ENCODE data around the gene POLN. TPM values are rescaled to one million over a fixed set of nuclear protein-coding genes. Genes with fewer than 3 reads are reported as not detected.
A peak's percentile ranks its signal among the peaks of the same experiment; 100 is the strongest.

Gene POLN
- total RNA-seq, 2 donors from 2014 or later: 7.8 to 8.0 TPM

DNA sequence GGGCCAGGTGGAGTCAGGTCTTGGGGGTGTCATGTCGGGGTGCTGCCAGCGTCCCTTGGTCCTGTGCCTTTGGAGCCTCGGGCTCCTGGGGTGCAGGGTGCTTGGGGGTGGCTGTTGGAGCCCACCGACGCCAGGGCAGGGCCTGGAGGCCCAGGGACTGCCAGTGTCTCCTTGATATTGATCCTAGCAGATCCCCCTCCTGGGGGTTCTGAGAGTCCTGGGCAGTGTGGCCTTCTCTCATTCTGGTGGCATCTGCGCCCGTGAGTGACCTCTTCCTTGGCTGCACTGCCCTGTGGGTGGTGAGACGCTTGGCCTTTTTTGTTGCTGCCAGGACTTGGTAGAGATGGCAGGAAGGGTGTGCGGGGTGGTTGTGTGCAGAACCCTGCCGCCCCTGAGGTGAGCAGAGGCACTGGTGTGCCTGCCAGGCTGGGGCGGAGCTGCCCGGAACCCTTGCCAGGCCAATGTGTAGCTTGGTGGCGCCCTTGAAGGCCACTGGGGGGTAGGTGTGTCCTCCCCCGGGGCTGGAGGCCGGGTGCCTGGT lies 175.8 kb downstream of the POLN start:
- Mint-ChIP-seq H3K27ac (no peak overlapping the region), H3K4me1 (no peaks in the 10 kb centered on the region), H3K36me3 (ENCODE audit: low read depth) (no peaks in the 10 kb centered on the region), H3K4me3 (no peak overlapping the region), H3K9me3 (no peaks in the 10 kb centered on the region), H3K27me3 (no peaks in the 10 kb centered on the region)
- ATAC-seq (replicated peaks): no peak

DNA sequence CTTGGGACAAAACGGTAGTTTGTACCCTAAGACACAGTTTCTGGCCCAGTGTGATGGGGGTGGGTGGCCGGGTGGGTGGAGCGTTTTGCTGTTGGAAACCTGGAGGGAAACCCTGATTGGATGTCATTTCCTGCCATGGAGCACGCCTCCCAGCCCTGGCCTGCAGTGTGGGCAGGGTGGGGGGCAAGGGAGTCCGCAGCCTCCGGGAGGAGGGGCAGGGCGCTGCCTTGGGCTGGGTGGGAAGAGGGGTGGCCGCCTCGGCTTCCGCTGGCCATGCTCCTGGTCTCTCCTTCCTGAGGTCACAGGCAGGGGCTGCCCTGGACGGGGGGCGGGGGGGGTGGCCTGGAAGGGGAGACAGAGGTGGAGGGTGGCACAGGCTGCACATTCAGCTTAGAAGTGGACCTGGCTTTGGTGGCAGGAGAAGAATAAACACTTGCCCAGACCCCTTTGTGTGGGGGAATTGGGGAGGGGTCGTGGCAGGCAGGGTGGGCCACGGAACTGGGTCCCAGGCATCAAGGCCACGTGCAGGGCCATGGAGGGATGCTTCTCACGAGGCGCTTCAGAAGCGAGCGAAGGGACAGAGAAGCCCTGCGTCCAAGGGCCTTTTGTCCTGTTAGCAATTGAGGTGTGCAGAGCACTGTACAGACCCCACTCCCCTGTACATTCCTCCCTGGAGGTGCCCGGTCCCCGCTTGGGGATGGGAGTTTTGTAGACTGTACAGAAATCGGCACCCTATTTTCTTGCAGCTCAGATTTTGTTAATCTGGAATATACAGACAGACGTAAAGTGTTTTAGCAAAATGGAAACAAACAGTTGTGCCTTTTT lies 176.6 kb downstream of the POLN start:
- ATAC-seq (replicated peaks): no peak
- H3K4me3 Mint-ChIP-seq: no peak overlapping the region
- no peaks in the 10 kb centered on the region for H3K27me3 Mint-ChIP-seq
- no peak overlapping the region for H3K27ac Mint-ChIP-seq
- no peaks in the 10 kb centered on the region for H3K36me3 Mint-ChIP-seq (ENCODE audit: low read depth)
- H3K9me3 Mint-ChIP-seq: no peaks in the 10 kb centered on the region
- H3K4me1 Mint-ChIP-seq: no peaks in the 10 kb centered on the region

DNA sequence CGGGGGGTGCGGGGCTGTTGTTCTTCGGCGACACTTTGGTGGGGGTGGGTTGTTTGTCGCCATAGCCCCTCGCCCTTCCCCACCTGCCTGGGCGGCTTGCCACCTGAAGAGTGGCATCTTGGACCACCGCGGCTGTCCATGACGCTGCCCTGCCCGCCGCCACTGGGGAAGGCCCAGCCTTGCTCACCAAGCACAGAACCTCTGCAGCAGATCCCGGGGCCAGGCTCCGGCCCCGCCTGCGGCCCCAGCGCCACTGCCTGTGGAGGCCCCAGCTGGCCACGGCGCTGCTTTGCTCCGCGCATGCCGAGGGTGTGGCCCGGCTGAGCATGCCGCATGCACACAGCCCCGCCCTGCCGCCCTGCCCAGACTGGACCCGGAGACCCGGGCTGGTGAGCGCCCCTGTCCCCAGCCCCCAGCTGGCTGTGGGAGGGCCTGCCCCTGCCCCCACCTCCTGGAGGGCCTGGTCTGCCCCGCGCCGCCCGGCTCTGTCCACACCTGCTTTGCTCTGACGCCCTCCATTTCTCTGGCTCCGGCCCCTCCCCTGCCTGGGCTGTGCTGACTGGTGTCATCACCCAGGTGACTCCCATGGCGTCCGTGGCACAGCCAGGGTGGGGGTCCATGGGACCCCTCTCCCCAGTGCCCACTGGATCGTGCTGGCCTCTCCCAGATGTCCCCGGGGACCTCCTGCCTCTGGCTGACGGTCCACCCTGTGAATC lies 177.5 kb downstream of the POLN start:
- no peak for ATAC-seq (replicated peaks)
- no peaks in the 10 kb centered on the region for H3K9me3 Mint-ChIP-seq
- no peaks in the 10 kb centered on the region for H3K36me3 Mint-ChIP-seq (ENCODE audit: low read depth)
- no peak overlapping the region for H3K27ac Mint-ChIP-seq
- no peak overlapping the region for H3K4me3 Mint-ChIP-seq
- H3K27me3 Mint-ChIP-seq: no peaks in the 10 kb centered on the region
- no peaks in the 10 kb centered on the region for H3K4me1 Mint-ChIP-seq

DNA sequence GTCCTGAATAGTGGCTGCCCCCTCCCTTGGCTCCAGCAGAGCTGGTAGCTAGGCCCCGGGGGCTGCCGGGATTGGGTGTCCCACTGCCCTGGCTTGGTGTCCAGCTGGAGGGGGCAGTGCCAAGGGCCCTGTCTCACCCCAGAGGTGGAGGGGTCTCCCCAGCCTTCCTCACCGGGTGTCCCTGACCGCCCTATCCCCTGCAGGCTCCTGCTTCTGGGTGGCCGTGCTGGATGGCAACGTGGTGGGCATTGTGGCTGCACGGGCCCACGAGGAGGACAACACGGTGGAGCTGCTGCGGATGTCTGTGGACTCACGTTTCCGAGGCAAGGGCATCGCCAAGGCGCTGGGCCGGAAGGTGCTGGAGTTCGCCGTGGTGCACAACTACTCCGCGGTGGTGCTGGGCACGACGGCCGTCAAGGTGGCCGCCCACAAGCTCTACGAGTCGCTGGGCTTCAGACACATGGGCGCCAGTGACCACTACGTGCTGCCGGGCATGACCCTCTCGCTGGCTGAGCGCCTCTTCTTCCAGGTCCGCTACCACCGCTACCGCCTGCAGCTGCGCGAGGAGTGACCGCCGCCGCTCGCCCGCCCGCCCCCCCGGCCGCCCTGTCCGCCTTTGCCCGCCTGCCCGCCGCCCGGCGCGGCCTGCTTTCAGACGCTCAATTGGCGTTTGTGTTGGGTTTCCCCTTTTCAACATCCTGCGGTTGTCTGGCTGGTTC lies 178.2 kb downstream of the POLN start:
- Mint-ChIP-seq H3K4me1 (no peaks in the 10 kb centered on the region), H3K9me3 (no peaks in the 10 kb centered on the region), H3K36me3 (ENCODE audit: low read depth) (no peaks in the 10 kb centered on the region), H3K27me3 (no peaks in the 10 kb centered on the region), H3K4me3 (no peak overlapping the region), H3K27ac (no peak overlapping the region)
- ATAC-seq (replicated peaks): no peak

DNA sequence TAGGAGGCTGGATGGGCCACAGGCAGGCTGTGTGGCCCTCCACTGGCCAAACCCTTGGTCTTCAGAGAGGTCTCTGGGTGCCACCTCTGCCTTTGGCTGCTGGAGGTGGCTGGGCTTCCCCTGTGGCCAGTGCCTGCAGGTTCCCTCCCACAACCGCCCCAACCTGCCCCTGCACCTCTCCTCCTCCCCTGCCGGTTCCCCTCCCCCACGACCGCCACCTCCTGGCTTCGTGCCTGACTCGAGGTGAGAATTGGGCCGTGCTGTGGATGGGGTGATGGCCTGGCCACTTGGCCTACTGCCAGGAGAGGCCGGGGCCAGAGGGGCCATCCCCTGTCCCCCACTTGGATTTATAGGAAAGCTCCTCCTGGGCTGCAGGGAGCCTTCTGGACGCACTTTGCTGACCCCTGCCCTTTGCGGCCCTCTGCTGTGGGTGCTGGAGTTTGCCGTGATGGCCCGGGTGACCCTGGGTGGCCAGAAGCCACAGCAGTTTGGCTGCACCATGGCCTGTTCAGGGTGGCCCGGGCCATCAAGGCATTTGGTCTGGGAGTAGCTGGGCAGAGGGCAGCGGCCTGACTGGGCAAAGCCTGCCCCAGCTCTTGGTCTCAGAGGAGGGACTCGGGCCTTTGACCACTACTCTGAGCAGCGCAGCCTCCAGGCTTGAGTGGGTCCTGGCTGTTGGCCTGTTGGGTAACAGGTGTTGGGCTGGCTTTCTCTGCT lies 179.0 kb downstream of the POLN start:
- no peak for ATAC-seq (replicated peaks)
- Mint-ChIP-seq H3K9me3 (no peaks in the 10 kb centered on the region), H3K27me3 (no peaks in the 10 kb centered on the region), H3K27ac (no peak overlapping the region), H3K36me3 (ENCODE audit: low read depth) (no peaks in the 10 kb centered on the region), H3K4me3 (no peak overlapping the region), H3K4me1 (no peaks in the 10 kb centered on the region)

DNA sequence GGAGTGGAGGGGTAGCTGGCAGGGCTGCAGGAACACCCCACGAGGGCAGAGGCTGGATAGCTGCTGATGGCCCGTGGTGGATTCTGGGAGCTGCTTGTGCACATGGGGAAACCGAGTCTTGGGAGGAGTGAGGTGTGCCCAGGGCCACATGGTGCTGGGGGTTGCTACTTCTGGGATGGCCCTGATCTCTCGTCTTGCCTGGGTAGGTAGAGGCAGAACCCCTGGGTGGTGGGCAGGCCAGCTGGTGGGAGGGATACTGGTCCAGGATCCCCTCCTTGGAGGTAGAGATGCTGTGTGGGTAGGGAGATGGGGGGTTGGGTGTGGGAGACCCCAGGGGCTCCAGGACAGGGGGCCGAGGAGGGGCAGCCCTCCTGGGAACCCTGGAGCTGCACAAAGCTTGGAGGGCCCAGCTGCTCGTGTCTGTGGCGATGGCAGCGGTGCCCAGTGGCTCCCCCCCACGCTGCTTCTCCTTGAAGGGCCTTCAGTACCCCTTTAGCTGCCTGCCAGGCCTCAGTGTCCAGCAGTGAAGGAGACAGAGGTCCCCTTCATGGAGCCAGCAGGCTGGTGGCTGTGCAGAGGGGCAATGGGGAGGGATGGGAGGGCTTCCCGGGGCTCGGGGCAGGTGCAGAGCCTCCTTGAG lies 179.6 kb downstream of the POLN start:
- Mint-ChIP-seq H3K9me3 (no peaks in the 10 kb centered on the region), H3K27ac (no peak overlapping the region), H3K36me3 (ENCODE audit: low read depth) (peaks cover 5% of the 10 kb centered on the region), H3K4me3 (no peak overlapping the region), H3K4me1 (no peaks in the 10 kb centered on the region), H3K27me3 (peaks cover 6% of the 10 kb centered on the region)
- ATAC-seq (replicated peaks): no peak

DNA sequence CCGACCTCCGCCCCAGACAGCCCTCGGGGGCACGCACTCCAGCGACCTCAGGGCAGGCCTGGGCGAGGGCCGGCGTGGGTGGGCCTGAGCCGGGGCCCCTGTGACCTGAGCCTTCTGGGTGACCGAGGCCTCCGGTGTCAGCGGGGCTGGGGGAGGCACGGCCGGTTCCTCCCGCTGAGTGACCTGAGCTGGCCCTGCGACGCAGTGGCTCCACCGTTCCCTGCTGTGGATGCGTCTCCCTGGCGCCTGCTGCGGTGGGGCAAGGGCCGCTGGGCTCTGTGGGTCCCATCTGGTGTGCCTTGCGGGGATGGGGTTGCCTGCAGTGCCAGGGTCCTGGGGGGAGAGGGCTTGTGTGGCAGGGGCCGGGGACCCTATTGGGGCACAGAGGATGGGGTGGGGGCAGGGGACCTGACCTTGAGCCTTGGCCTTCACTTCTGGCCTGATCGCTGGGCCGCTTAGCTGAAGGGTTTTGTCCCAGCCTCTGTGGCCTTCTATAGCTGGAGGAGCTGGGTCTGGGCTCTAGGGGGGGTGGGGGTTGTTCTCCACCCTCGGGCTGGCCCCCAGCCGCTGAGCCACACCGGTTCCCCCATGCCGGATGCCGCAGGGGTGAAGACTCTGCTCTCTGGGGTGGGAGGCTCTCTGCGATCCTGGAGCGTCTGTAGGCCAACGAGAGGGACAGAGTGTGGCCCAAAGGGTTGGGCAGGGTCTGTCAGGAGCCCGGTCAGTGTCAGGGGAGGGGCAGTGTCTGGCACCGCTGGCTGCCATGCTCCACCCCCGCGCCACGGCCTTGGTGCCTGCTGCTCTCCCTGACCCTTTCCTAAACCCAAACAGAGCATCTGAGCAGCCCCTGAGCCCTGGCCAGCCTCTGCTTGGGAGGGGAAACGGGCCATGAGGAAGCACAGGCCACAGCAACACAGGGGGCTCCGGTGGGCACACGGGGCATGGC lies 180.5 kb downstream of the POLN start:
- H3K36me3 Mint-ChIP-seq (ENCODE audit: low read depth): peaks cover 5% of the 10 kb centered on the region

DNA sequence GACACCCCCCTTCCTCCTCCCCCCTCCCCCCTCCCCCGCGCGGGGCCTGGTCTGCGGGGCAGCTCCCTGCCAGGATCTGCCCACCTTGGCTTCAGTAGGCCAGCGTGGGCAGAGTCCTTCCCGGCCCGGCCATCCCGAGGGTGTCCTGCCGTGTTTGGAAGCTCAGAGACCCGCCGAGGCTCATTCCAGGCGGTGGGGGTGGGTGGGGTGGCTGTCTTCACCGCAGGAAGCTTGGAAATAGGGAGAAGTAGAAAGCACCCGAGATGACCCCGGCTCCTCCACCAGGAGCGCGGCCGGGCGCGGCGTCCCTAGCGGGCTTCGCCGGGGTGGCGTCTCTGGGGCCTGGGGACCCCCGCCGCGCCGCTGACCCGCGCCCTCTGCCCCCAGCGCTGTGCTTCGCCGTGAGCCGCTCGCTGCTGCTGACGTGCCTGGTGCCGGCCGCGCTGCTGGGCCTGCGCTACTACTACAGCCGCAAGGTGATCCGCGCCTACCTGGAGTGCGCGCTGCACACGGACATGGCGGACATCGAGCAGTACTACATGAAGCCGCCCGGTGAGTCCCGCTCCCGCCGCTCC lies 181.2 kb downstream of the POLN start:
- Mint-ChIP-seq H3K27me3 (peaks cover 14% of the 10 kb centered on the region), H3K4me3 (no peak overlapping the region), H3K4me1 (no peaks in the 10 kb centered on the region), H3K27ac (no peak overlapping the region), H3K36me3 (ENCODE audit: low read depth) (peaks cover 5% of the 10 kb centered on the region), H3K9me3 (no peaks in the 10 kb centered on the region)
- ATAC-seq (replicated peaks): no peak

More for the DNA sequence above, 180.5 kb downstream of the POLN start:
- Mint-ChIP-seq H3K9me3 (no peaks in the 10 kb centered on the region), H3K4me3 (no peak overlapping the region), H3K4me1 (no peaks in the 10 kb centered on the region), H3K27ac (no peak overlapping the region), H3K27me3 (peaks cover 11% of the 10 kb centered on the region)
- ATAC-seq (replicated peaks): no peak

DNA sequence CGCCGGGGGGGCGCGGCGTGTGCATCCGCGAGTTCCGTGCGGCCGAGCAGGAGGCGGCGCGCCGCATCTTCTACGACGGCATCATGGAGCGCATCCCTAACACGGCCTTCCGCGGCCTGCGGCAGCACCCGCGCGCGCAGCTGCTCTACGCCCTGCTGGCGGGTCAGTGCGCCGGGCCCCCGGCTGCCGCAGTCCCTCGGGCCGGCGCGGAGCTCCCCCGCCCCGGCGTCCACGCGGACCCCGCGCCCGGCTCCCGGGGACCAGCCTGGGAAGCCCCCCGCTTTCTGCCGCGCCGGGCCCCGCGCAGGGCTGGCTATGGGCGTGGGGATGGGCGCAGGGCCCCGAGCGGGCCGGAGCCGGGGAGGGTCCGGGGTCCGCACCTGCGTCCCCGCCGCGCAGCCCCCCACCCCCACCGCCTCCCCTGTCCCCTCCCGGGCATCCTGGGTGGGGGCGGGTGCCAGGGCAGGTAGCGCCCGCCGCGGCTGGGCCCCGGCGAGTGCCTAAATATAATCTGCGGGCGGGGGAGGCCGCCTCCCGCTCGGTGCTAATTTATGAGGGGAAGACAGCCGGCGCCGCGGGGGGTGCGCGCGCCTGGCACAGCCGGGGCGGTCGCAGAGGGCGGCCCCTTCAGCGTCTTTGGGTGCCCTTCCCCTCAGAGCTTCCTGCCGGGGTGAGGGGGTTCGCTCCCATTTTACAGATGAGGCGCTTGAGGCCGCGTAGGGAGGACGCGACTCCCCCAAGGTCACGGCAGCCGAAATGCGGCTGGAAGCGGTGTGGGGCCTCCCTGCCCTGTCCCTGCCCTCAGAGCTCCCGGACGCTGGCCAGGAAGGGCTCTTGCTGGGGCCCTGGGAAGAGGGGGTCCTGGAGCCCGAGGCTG lies 182.0 kb downstream of the POLN start:
- H3K4me3 Mint-ChIP-seq: no peak overlapping the region
- no peak for ATAC-seq (replicated peaks)
- no peaks in the 10 kb centered on the region for H3K4me1 Mint-ChIP-seq
- H3K27me3 Mint-ChIP-seq: peaks cover 19% of the 10 kb centered on the region
- H3K9me3 Mint-ChIP-seq: no peaks in the 10 kb centered on the region
- no peak overlapping the region for H3K27ac Mint-ChIP-seq
- H3K36me3 Mint-ChIP-seq (ENCODE audit: low read depth): peaks cover 5% of the 10 kb centered on the region

DNA sequence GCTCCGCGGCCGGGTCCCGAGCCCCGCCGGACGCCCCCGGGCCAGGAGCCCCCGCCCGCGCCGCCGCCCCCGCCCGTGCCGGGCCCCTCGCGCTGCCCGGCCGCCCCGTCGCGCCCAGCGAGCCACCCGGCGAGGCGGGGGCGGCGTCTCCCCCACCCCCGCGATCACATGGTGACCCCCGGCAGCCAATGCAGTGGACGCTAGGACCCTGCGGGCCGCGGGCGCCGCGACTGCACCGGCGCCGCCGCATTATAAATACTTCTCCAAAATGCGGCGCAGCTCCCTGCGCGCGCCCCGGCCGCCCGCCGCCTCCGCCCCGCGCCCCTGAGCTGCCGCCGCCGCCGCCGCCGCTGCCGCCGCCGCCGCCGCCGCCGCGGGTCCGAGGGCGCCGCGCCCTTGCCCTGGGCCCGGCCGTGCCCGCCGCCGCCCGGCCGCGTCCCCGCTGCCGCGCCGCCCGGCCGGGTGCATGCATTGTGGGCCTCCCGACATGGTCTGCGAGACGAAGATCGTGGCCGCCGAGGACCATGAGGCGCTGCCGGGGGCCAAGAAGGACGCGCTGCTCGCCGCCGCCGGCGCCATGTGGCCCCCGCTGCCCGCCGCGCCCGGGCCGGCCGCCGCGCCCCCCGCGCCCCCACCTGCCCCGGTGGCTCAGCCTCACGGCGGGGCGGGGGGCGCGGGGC lies 182.7 kb downstream of the POLN start, which contains the start of gene NAT8L:
Gene NAT8L, plus strand, starts transcription at position 282 of the 680 bp plus-strand sequence. Its CDS starts 185 bp downstream, at position 467.
- Mint-ChIP-seq H3K4me3 (no peak within 1 kb of the TSS), H3K9me3 (no peaks in the 10 kb centered on the region), H3K27me3 (peaks cover 20% of the 10 kb centered on the region), H3K4me1 (no peaks in the 10 kb centered on the region), H3K36me3 (ENCODE audit: low read depth) (peaks cover 5% of the 10 kb centered on the region), H3K27ac (no peak within 1 kb of the TSS)
- peak; percentile 11 for ATAC-seq (replicated peaks)

DNA sequence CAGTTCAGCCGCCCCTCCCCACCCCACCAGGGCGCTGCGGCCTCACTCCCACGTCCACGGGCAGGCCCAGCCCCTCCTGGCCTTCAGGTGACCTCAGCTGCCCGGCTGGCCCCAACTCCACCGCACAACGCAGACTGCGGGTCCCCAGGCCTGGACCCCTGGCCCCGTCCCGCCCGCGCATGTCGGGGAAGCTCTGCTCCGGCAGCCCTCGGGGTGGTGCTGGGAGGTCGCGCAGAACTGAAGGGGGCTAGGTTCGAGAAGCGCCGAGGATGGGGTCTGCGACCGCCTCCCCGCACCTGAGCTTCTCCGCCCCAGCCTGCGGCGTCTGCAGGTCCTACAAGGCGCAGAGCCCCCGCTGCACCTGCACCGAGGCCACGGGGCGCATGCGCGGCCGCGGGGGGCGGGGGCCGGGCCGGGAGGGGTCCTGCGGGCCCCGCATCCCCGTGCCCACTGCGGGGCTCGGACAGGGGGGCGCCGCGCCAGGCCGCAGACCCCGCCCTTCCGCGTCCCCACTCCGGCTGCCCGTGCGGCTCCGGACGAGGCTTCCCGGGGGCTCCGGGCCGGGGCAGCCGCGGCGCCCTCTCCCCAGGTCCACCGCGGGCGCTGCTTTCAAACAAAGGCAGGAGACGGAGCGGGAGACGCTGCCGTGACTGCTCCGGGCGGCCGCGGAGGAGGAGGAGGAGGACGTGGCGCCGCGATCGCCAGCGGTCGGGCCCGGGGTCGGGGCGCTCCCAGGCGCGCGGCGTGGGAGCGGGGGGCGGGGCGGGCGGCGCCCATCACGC lies 183.5 kb downstream of the POLN start:
- no peak overlapping the region for H3K4me3 Mint-ChIP-seq

More for the DNA sequence above, 183.5 kb downstream of the POLN start:
- H3K9me3 Mint-ChIP-seq: no peaks in the 10 kb centered on the region
- ATAC-seq (replicated peaks): no peak
- no peaks in the 10 kb centered on the region for H3K4me1 Mint-ChIP-seq
- no peak overlapping the region for H3K27ac Mint-ChIP-seq
- peaks cover 23% of the 10 kb centered on the region for H3K27me3 Mint-ChIP-seq
- peaks cover 5% of the 10 kb centered on the region for H3K36me3 Mint-ChIP-seq (ENCODE audit: low read depth)

Data from activated T-helper 17 cell treated with anti-CD3 and anti-CD28 coated beads, Interleukin-2, amount 50 U/mL, for 72 hours (primary cell).